CD4-positive, alpha-beta T cell treated with Interferon gamma for 1 hour (primary cell): ENCODE data around the gene SART3.
"Not testable (repeated sequence)": the region's sequence is repeated elsewhere in the genome, so short reads cannot be mapped to it uniquely, and the experiment has no call there.

Experiments
- DNase-seq: peaks from one replicate; pipeline ENCODE4 v3.0.0-alpha.2; 2020

The SART3 gene

GRCh38 chr12:108578813-108579212 lies 17.8 kb upstream of the SART3 start:
- DNase-seq, result no peak

- no peak for DNase-seq
These were observed 17.3 kb upstream of the SART3 start for GRCh38 chr12:108578264-108578663.

- DNase-seq, result no peak
These were observed 16.5 kb upstream of the SART3 start for GRCh38 chr12:108577458-108577857.

- no peak for DNase-seq
These were observed 15.8 kb upstream of the SART3 start for GRCh38 chr12:108576660-108577234.

- no peak for DNase-seq
These were observed 14.4 kb upstream of the SART3 start for GRCh38 chr12:108575199-108575912.

- DNase-seq, result not testable (repeated sequence)
These were observed 13.3 kb upstream of the SART3 start for GRCh38 chr12:108574276-108574675.

GRCh38 chr12:108573317-108573716 lies 12.3 kb upstream of the SART3 start:
- no peak for DNase-seq

- no peak for DNase-seq
These were observed 11.3 kb upstream of the SART3 start for GRCh38 chr12:108572166-108572790.

- DNase-seq, result no peak
These were observed 10.7 kb upstream of the SART3 start for GRCh38 chr12:108571609-108572165.

- no peak for DNase-seq
These were observed 10.0 kb upstream of the SART3 start for GRCh38 chr12:108570743-108571608.

- peak; percentile 67 for DNase-seq
These were observed 7.6 kb upstream of the SART3 start for GRCh38 chr12:108568338-108569154.

GRCh38 chr12:108567406-108568337 lies 6.7 kb upstream of the SART3 start:
- no peak for DNase-seq

- DNase-seq, result no peak
These were observed 5.5 kb upstream of the SART3 start for GRCh38 chr12:108566452-108566851.

GRCh38 chr12:108565976-108566375 lies 5.0 kb upstream of the SART3 start:
- DNase-seq, result peak; percentile 52

- DNase-seq, result no peak
These were observed 4.2 kb upstream of the SART3 start for GRCh38 chr12:108565146-108565545.

GRCh38 chr12:108564724-108565123 lies 3.8 kb upstream of the SART3 start:
- no peak for DNase-seq

- DNase-seq, result no peak
These were observed 2.8 kb upstream of the SART3 start for GRCh38 chr12:108563804-108564151.

- DNase-seq, result peak; percentile 88
These were observed 2.3 kb upstream of the SART3 start for GRCh38 chr12:108563136-108563803.

GRCh38 chr12:108562348-108563135 lies 1.6 kb upstream of the SART3 start, which contains the start of gene ISCU:
Gene ISCU (plus strand): TSS chr12:108562596. CDS start chr12:108562623, 27 bp downstream.
- peak; percentile 97 for DNase-seq
